Amniotic epithelial cell (primary cell): Measurements from ENCODE around the gene BTC.
"Not testable (repeated sequence)": the region's sequence is repeated elsewhere in the genome, so short reads cannot be mapped to it uniquely, and the experiment has no call there.

Experiments used
- DNase-seq: peaks from one replicate; pipeline ENCODE4 v3.0.0-alpha.2; 2010; ENCODE audit warnings: low read depth

BTC gene

GRCh38 chr4:74757136-74757535 lies 37.2 kb downstream of the BTC start:
- DNase-seq = no peak

GRCh38 chr4:74755486-74755885 lies 38.8 kb downstream of the BTC start:
- DNase-seq = no peak

- no peak for DNase-seq
Observed at GRCh38 chr4:74754218-74754617, 40.1 kb downstream of the BTC start.

GRCh38 chr4:74752798-74753197 lies 41.5 kb downstream of the BTC start:
- no peak for DNase-seq

- DNase-seq = no peak
Observed at GRCh38 chr4:74751856-74752255, 42.5 kb downstream of the BTC start.

GRCh38 chr4:74751247-74751646 lies 43.1 kb downstream of the BTC start:
- DNase-seq = no peak

GRCh38 chr4:74742185-74742584 lies 52.1 kb downstream of the BTC start:
- DNase-seq = peak; percentile 37

- no peak for DNase-seq
Observed at GRCh38 chr4:74738464-74739143, 55.7 kb downstream of the BTC start.

GRCh38 chr4:74734995-74735394 lies 59.3 kb downstream of the BTC start:
- DNase-seq = no peak

GRCh38 chr4:74733756-74734155 lies 60.6 kb downstream of the BTC start:
- DNase-seq = no peak

GRCh38 chr4:74724979-74725378 lies 69.3 kb downstream of the BTC start:
- peak; percentile 16 for DNase-seq

GRCh38 chr4:74716436-74716765 lies 77.9 kb downstream of the BTC start:
- no peak for DNase-seq

GRCh38 chr4:74715706-74716435 lies 78.5 kb downstream of the BTC start:
- peak; percentile 14 for DNase-seq

- no peak for DNase-seq
Observed at GRCh38 chr4:74714611-74715130, 79.7 kb downstream of the BTC start.

GRCh38 chr4:74708135-74708534 lies 86.2 kb downstream of the BTC start:
- not testable (repeated sequence) for DNase-seq
